Epithelial cell of proximal tubule (primary cell): Measurements from ENCODE around the gene MYOT. TPM values are rescaled to one million over a fixed set of nuclear protein-coding genes. Genes with fewer than 3 reads are reported as not detected.

Experiments
- DNase-seq: peaks from one replicate; pipeline ENCODE4 v3.0.0-alpha.2; 2011; ENCODE audit warnings: low read depth
- H3K4me3 ChIP-seq: 2 replicates; pipeline ENCODE4 v1.5.1; 2011; ENCODE audit warnings: low read depth, mild to moderate bottlenecking, low read length
- total RNA-seq: library from RNA; depleted of rRNA; stranded (reverse); fragments of >200 nt; gene quantifications from 2 replicates; pipeline ENCODE4 v1.2.3, GENCODE V29; 2015
- TF ChIP-seq, protein P1 (sequence below): conservative IDR thresholded peaks from 2 replicates; pipeline ENCODE4 v1.5.1; 2012; ENCODE audit warnings: low read depth, mild to moderate bottlenecking, low read length

The MYOT gene
- total RNA-seq, 1 donor from 2014 or later, result not detected

DNA sequence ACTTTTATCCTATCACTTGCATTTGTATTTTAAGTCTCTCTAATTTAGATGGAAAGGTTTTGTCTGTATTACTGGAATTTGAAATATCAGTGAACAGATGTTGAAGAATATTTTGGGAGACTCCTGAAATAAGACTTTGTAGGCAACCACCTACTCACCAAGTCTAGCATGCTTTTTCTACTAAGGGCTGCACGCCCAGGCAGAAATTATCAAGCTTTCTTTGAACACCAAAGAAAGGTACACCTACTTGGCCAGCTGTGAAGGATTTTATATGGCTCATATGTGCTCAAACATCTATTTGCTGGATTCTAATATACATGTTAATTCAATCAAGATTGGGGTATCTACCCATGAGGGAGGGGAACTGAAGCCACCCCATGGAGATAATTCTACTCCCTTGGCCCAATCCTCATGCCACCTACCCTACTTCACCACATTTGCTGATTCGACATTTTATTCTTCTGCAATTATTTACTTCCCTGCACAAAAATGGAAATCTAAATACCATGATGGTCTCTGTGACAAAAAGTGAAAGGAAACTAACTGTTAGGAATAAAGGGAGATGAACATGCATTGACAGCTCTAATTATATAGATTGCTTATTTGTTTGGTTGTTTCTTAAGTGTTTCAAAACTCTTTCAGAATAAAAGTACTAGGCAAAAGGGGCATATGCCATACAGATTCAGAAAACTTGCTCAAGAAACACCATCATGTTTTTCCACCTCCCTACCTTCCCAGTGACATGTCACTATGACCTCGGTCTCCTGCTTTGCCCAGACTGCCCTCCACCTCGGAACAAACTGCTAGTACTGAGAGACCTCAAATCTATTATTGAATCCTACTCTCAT, 895 bp upstream of the MYOT start:
- TF ChIP-seq, protein P1, sequence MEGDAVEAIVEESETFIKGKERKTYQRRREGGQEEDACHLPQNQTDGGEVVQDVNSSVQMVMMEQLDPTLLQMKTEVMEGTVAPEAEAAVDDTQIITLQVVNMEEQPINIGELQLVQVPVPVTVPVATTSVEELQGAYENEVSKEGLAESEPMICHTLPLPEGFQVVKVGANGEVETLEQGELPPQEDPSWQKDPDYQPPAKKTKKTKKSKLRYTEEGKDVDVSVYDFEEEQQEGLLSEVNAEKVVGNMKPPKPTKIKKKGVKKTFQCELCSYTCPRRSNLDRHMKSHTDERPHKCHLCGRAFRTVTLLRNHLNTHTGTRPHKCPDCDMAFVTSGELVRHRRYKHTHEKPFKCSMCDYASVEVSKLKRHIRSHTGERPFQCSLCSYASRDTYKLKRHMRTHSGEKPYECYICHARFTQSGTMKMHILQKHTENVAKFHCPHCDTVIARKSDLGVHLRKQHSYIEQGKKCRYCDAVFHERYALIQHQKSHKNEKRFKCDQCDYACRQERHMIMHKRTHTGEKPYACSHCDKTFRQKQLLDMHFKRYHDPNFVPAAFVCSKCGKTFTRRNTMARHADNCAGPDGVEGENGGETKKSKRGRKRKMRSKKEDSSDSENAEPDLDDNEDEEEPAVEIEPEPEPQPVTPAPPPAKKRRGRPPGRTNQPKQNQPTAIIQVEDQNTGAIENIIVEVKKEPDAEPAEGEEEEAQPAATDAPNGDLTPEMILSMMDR, result no peak
- DNase-seq, result no peak
- H3K4me3 ChIP-seq, result no peak overlapping the region

DNA sequence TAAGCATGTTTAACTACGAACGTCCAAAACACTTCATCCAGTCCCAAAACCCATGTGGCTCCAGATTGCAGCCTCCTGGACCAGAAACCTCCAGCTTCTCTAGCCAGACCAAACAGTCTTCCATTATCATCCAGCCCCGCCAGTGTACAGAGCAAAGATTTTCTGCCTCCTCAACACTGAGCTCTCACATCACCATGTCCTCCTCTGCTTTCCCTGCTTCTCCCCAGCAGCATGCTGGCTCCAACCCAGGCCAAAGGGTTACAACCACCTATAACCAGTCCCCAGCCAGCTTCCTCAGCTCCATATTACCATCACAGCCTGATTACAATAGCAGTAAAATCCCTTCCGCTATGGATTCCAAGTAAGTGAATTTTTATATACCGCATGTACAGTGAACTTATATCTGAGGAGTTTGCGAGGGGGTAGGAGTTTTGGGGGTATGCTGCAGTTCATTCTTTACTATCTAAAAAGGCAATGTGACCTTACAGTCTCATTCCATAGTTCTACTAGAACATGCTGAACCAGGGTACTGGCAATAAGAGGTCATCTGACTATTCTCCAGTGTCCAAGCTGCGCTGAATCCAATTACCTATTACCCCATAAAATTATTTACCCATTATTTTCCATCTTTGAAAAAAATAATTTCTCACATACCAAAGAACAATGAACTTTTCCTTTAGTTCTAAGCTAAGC, 3.1 kb downstream of the MYOT start:
- no peak for DNase-seq
- TF ChIP-seq, protein P1, result no peak
- H3K4me3 ChIP-seq, result no peak overlapping the region

DNA sequence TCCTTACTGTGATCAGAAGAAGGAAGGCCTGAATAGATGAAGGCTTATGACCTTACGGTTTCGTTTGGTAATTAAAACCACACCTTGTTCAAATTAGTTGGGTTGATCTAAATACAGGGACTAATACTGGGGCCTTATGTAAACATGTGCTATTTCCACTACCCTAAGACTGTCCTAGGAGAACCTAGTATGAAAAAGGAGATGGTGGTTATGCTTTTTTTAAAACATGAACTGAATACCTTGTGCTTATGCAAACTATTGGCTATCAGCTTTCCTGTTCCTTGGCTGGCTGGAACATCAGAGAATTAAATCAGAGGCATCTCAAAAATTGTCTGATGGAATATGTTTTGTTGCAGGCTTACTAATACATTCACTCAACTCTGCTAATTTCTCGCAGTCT, 3.9 kb downstream of the MYOT start:
- DNase-seq, result no peak
- TF ChIP-seq, protein P1, result no peak
- no peak overlapping the region for H3K4me3 ChIP-seq

DNA sequence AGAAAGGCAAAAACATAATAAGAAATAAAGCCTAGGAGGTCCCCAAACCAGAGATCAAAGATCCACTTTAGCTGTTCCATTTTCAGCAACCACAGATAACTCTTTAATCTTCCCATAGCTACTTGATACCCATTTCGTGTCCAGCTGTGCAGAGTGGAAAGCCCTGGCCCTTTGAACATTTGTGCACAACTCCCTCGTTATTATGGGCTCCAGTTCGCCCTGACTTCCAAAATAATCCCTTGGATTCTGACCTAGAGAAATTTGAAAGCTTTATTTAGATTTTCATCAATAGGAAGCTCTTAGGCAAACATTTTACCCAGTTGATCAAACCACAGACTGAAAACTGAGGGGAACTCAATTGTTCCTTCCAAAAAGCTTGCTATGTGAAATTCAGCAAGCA, 4.8 kb downstream of the MYOT start:
- H3K4me3 ChIP-seq, result no peak overlapping the region
- TF ChIP-seq, protein P1, result no peak
- DNase-seq, result no peak

DNA sequence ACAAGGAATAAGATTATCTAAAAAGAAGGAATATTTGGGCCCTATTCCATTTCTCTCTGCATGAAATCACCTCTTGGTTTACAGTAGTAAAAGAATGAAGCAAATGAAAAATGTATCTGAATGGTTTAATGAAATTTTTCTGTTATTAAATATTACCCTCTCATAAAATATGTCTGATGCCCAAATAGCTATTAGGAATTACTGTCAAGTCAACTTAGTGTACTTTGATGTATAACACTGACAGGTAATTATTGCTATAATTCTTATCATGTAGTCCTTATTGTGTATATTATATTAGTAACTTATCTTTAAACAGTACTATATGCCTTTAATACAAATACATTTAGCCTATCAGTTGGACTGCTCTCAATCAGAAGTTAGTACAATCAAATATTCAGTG, 8.4 kb downstream of the MYOT start:
- no peak for DNase-seq
- H3K4me3 ChIP-seq, result no peak overlapping the region
- TF ChIP-seq, protein P1, result no peak

DNA sequence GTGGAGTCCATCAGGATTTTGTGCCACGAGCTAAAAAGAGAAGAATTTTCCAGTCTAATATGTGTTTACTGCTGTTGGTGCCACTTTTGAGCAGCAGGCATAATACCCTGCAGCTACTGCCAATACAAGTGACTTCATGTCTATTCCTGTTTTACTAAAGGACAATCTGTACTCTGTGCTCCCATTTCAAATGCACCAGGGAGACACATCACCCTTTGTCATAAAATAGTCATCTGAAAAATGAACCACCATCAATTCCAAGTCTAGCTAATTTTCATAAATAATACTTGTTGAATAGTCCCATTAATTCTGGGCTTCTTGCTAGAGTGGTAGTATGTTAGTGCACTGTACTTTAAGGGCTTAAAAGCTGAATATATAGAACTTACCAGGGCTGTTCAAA, 12.7 kb downstream of the MYOT start:
- no peak overlapping the region for H3K4me3 ChIP-seq
- TF ChIP-seq, protein P1, result no peak
- no peak for DNase-seq

DNA sequence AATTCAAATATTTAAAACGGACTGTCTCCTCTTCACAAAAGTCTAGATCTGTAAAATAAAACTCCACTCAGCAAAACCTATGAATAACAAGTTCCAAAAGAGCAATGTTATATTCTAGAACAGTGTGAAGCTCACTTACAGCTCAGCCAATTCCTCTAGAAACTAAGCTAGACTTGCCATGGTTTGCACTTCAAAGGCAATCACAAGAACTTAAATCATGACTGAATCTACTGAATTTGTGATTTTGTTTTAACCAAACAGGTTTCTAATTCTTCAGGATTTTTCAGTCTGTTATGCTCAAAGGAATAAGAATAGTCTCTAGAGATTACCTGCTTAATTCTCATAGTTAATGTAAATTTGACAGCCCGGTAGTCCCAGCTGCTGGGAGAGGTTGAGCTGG, 20.2 kb downstream of the MYOT start:
- H3K4me3 ChIP-seq, result no peak overlapping the region
- no peak for DNase-seq
- TF ChIP-seq, protein P1, result no peak
